Naive B cell (primary cell): Measurements from ENCODE around the gene GUCD1. TPM values are rescaled to one million over a fixed set of nuclear protein-coding genes. Genes with fewer than 3 reads are reported as not detected.
"Not testable (repeated sequence)": the region's sequence is repeated elsewhere in the genome, so short reads cannot be mapped to it uniquely, and the experiment has no call there.

Source experiments
- ATAC-seq, 2 donors: fragments of 150-1000 bp; cut with Tn5 transposase; 2 replicates each; pipeline ENCODE4 v1.10.0; 2021; ENCODE audit warnings: low read depth in 2 of 2, mild to moderate bottlenecking in 2 of 2, moderate library complexity in 2 of 2
- DNase-seq: peaks from one replicate; pipeline ENCODE4 v3.0.0; 2022
- H3K27ac Mint-ChIP-seq, 6 donors: one replicate each; pipeline ENCODE4 v1.8.0; 2020 to 2022; ENCODE audit warnings: mild to moderate bottlenecking in 6 of 6, mixed read lengths in 6 of 6, moderate library complexity in 5 of 6, inconsistent platforms in 2 of 6
- H3K27me3 Mint-ChIP-seq, 3 donors: one replicate each; pipeline ENCODE4 v1.8.0; 2021 to 2022; ENCODE audit warnings: mixed read lengths in 3 of 3, mild to moderate bottlenecking in 1 of 3
- H3K36me3 Mint-ChIP-seq, 2 donors: one replicate each; pipeline ENCODE4 v1.8.0; 2020 to 2022; ENCODE audit warnings: mixed read lengths in 2 of 2, inconsistent platforms in 1 of 2, mild to moderate bottlenecking in 1 of 2
- H3K4me1 Mint-ChIP-seq, 3 donors: one replicate each; pipeline ENCODE4 v1.8.0; 2020 to 2022; ENCODE audit warnings: mixed read lengths in 3 of 3, inconsistent platforms in 1 of 3, mild to moderate bottlenecking in 1 of 3, moderate library complexity in 1 of 3
- H3K4me3 Mint-ChIP-seq, 8 donors: one replicate each; pipeline ENCODE4 v1.8.0; 2020 to 2022; ENCODE audit warnings: mild to moderate bottlenecking in 8 of 8, mixed read lengths in 8 of 8, moderate library complexity in 8 of 8, inconsistent platforms in 2 of 8
- H3K9me3 Mint-ChIP-seq, 7 donors: one replicate each; pipeline ENCODE4 v1.8.0; 2020 to 2022; ENCODE audit warnings: mixed read lengths in 7 of 7, mild to moderate bottlenecking in 5 of 7, inconsistent platforms in 2 of 7, moderate library complexity in 1 of 7
- polyA plus RNA-seq, 6 donors: library from polyadenylated mRNA; unstranded; fragments of 300-500 nt; fragmentation: Illumina TruSeq; gene quantifications; one replicate each; pipeline ENCODE4 v1.2.3, GENCODE V29; 2021; ENCODE audit warnings: low read depth in 6 of 6

Gene GUCD1
- polyA plus RNA-seq, 6 donors from 2014 or later: 374 to 564 (median 422) TPM

- ATAC-seq: no peak
- H3K4me1 Mint-ChIP-seq: peaks cover 13 to 46% (median 44%) of the 10 kb centered on the region in 3 donors
- peaks cover 4 to 14% of the 10 kb centered on the region in 2 donors for H3K36me3 Mint-ChIP-seq
- H3K4me3 Mint-ChIP-seq: no peak overlapping the region
- H3K27me3 Mint-ChIP-seq: no peaks in the 10 kb centered on the region
- DNase-seq: no peak
- no peaks in the 10 kb centered on the region for H3K9me3 Mint-ChIP-seq
- H3K27ac Mint-ChIP-seq: peak overlapping the region in 1 of 6 donors; percentile 16
Measured at GRCh38 chr22:24566899-24567511, 12.1 kb upstream of the GUCD1 start.

- H3K27me3 Mint-ChIP-seq: no peaks in the 10 kb centered on the region
- DNase-seq (no peak), ATAC-seq (no peak)
- H3K4me3 Mint-ChIP-seq: no peak overlapping the region
- H3K4me1 Mint-ChIP-seq: peaks cover 16 to 58% (median 49%) of the 10 kb centered on the region in 3 donors
- H3K27ac Mint-ChIP-seq: peak overlapping the region in 2 of 6 donors; percentile 29 to 62
- no peaks in the 10 kb centered on the region for H3K9me3 Mint-ChIP-seq
- H3K36me3 Mint-ChIP-seq: peaks cover 0 to 6% of the 10 kb centered on the region in 2 donors
Measured at GRCh38 chr22:24565077-24565476, 10.1 kb upstream of the GUCD1 start.

DNA sequence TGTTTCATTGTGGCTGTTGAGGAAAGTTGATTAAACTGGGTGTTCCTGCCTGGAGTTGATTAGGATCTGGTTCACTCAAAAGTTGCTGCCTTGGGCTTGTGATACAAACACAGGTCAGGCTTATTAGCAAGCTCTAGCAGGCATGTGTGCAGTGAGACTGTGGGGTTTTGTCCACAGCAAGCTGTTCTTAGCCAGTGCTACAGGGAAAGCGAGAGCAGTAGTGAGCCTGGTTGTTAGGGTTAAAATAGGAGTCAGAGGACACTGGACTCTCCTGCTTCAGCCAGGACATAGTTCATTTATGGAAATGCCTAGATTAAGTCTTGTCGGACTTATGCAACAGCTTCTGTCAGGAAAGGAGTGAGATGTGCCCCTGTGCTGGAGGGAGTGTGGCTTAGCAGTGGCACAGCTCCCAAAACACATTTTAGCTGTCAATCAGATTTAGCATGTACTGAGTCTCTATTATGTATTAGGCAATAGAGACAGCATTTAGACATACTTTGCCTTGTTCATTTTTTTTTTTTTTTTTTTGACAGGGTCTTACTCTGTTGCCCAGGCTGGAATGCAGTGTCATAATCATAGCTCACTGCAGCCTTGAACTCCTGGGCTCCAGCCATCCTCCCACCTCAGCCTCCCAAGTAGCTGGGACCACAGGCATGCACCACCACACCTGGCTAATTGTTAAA is 9.6 kb upstream of the GUCD1 start:
- peak overlapping the region in 2 of 6 donors; percentile 62 to 90 for H3K27ac Mint-ChIP-seq
- DNase-seq: no peak
- H3K9me3 Mint-ChIP-seq: no peaks in the 10 kb centered on the region
- H3K4me1 Mint-ChIP-seq: peaks cover 21 to 62% (median 52%) of the 10 kb centered on the region in 3 donors
- no peak for ATAC-seq
- H3K4me3 Mint-ChIP-seq: no peak overlapping the region
- H3K27me3 Mint-ChIP-seq: no peaks in the 10 kb centered on the region
- H3K36me3 Mint-ChIP-seq: peaks cover 0 to 6% of the 10 kb centered on the region in 2 donors

- peaks cover 3 to 12% of the 10 kb centered on the region in 2 donors for H3K36me3 Mint-ChIP-seq
- no peak overlapping the region for H3K27ac Mint-ChIP-seq
- no peak overlapping the region for H3K4me3 Mint-ChIP-seq
- H3K27me3 Mint-ChIP-seq: no peaks in the 10 kb centered on the region
- no peak for DNase-seq
- H3K9me3 Mint-ChIP-seq: no peaks in the 10 kb centered on the region
- no peak for ATAC-seq
- peaks cover 33 to 74% (median 65%) of the 10 kb centered on the region in 3 donors for H3K4me1 Mint-ChIP-seq
Measured at GRCh38 chr22:24563246-24563645, 8.3 kb upstream of the GUCD1 start.

DNA sequence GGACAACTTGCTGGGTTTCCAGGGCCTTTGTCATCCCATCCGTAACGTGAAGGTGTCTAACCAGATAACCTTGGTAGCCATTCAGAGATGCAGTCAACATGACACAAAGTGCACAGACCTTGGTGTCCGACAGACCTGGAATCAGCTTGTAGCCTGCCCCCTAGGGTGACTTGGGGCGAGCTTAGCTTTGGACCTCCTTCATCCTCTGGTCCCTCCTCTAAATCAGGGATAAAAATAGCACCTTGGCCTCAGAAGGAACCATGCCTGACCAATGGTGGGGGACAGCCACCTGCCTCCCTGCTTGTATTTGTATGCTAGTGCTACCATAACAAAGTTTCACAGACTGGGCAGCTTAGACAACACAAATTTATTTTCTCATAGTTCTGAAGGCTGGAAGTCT is 4.5 kb upstream of the GUCD1 start:
- peaks cover 12% of the 10 kb centered on the region in 2 donors for H3K36me3 Mint-ChIP-seq
- peak overlapping the region in 3 of 6 donors; percentile 52 to 93 (median 82) for H3K27ac Mint-ChIP-seq
- no peak for DNase-seq

GRCh38 chr22:24555165-24556039 is 464 bp upstream of the GUCD1 start, which contains the start of gene SNRPD3:
Gene SNRPD3 (plus strand): TSS chr22:24555999. CDS start chr22:24557675, 1,676 bp downstream.
- H3K27ac Mint-ChIP-seq: peak within 1 kb of the TSS; percentile 95 to 99 (median 98)
- DNase-seq: peak; percentile 96
- peaks cover 12 to 23% of the 10 kb centered on the region in 2 donors for H3K36me3 Mint-ChIP-seq
- H3K4me1 Mint-ChIP-seq: peaks cover 73 to 87% (median 81%) of the 10 kb centered on the region in 3 donors
- H3K4me3 Mint-ChIP-seq: peak within 1 kb of the TSS; percentile 92 to 100 (median 99)
- H3K27me3 Mint-ChIP-seq: no peaks in the 10 kb centered on the region
- no peaks in the 10 kb centered on the region for H3K9me3 Mint-ChIP-seq
- peak; percentile 77 to 80 for ATAC-seq

More for the DNA sequence above, 4.5 kb upstream of the GUCD1 start:
- H3K4me3 Mint-ChIP-seq: peak overlapping the region in 7 of 8 donors; percentile 8 to 94 (median 45)
- H3K9me3 Mint-ChIP-seq: no peaks in the 10 kb centered on the region
- no peaks in the 10 kb centered on the region for H3K27me3 Mint-ChIP-seq
- peaks cover 47 to 76% (median 65%) of the 10 kb centered on the region in 3 donors for H3K4me1 Mint-ChIP-seq
- no peak for ATAC-seq

- H3K36me3 Mint-ChIP-seq: peaks cover 12 to 24% of the 10 kb centered on the region in 2 donors
- H3K4me1 Mint-ChIP-seq: peaks cover 72 to 87% (median 82%) of the 10 kb centered on the region in 3 donors
- H3K9me3 Mint-ChIP-seq: no peaks in the 10 kb centered on the region
- no peaks in the 10 kb centered on the region for H3K27me3 Mint-ChIP-seq
- no peak for ATAC-seq
- no peak for DNase-seq
- peak overlapping the region; percentile 95 to 99 (median 96) for H3K27ac Mint-ChIP-seq
- H3K4me3 Mint-ChIP-seq: peak overlapping the region; percentile 92 to 100 (median 99)
Measured at GRCh38 chr22:24553597-24554312, 1.2 kb downstream of the GUCD1 start.

DNA sequence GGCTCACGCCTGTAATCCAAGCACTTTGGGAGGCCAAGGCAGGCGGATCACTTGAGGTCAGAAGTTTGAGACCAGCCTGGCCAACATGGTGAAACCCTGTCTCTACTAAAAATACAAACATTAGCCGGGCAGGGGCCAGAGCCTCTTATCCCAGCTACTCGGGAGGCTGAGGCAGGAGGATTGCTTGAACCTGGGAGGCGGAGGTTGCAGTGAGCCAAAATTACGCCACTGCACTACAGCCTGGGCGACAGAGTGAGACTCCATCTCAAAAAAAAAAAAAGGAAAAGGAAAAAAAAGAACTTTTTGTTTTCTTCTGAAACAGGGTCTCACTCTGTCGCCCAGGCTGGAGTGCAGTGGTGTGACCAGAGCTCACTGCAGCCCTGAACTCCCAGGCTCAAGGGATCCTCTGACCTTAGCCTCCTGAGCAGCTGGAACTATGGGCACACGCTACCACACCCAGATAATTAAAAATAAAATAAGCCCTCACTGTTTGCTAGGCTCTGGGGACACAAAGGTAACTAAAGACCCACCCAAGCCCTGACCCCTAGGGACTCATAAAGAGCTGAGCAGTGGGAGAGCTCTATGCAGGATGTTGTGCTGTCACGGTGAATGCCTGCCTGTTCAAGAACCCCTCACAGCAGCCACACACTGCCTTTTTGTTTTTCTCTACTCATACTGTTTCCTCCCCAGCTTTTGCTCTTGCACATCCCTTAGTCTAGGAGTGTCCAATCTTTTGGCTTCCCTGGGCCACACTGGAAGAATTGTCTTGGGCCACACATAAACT is 2.2 kb downstream of the GUCD1 start:
- not testable (repeated sequence) for H3K27me3 Mint-ChIP-seq, H3K9me3 Mint-ChIP-seq
- Mint-ChIP-seq H3K27ac (peak overlapping the region; percentile 95 to 99 (median 96)), H3K4me1 (peaks cover 66 to 86% (median 80%) of the 10 kb centered on the region in 3 donors), H3K36me3 (peaks cover 4 to 17% of the 10 kb centered on the region in 2 donors), H3K4me3 (peak overlapping the region; percentile 92 to 100 (median 99))
- peak; percentile 65 for DNase-seq
- ATAC-seq: peak; percentile 31 to 36

- peak overlapping the region; percentile 71 to 99 (median 87) for H3K4me3 Mint-ChIP-seq
- H3K36me3 Mint-ChIP-seq: peaks cover 0 to 29% of the 10 kb centered on the region in 2 donors
Measured at GRCh38 chr22:24550902-24551435, 4.0 kb downstream of the GUCD1 start.

GRCh38 chr22:24550028-24550901 is 4.7 kb downstream of the GUCD1 start:
- H3K4me1 Mint-ChIP-seq: peaks cover 59 to 79% (median 73%) of the 10 kb centered on the region in 3 donors
- H3K36me3 Mint-ChIP-seq: peaks cover 0 to 29% of the 10 kb centered on the region in 2 donors
- H3K4me3 Mint-ChIP-seq: peak overlapping the region; percentile 60 to 99 (median 82)
- DNase-seq (no peak), ATAC-seq (no peak)
- H3K27me3 Mint-ChIP-seq: no peaks in the 10 kb centered on the region
- no peaks in the 10 kb centered on the region for H3K9me3 Mint-ChIP-seq
- peak overlapping the region; percentile 66 to 95 (median 84) for H3K27ac Mint-ChIP-seq

More at GRCh38 chr22:24550902-24551435, 4.0 kb downstream of the GUCD1 start:
- no peak for DNase-seq
- peaks cover 63 to 80% (median 78%) of the 10 kb centered on the region in 3 donors for H3K4me1 Mint-ChIP-seq
- H3K27me3 Mint-ChIP-seq: no peaks in the 10 kb centered on the region
- H3K9me3 Mint-ChIP-seq: no peaks in the 10 kb centered on the region
- H3K27ac Mint-ChIP-seq: peak overlapping the region; percentile 79 to 97 (median 90)
- ATAC-seq: no peak

GRCh38 chr22:24548812-24549211 is 6.1 kb downstream of the GUCD1 start:
- H3K4me1 Mint-ChIP-seq: peaks cover 53 to 84% (median 71%) of the 10 kb centered on the region in 3 donors
- ATAC-seq: no peak
- no peaks in the 10 kb centered on the region for H3K27me3 Mint-ChIP-seq
- H3K9me3 Mint-ChIP-seq: no peaks in the 10 kb centered on the region
- H3K27ac Mint-ChIP-seq: peak overlapping the region in 3 of 6 donors; percentile 28 to 47 (median 29)
- peak overlapping the region in 3 of 8 donors; percentile 29 to 70 (median 47) for H3K4me3 Mint-ChIP-seq
- no peak for DNase-seq
- H3K36me3 Mint-ChIP-seq: peaks cover 0 to 29% of the 10 kb centered on the region in 2 donors
